ENCODE results near the gene DEDD.
A peak's percentile ranks its signal among the peaks of the same experiment; 100 is the strongest.

The DEDD gene

GRCh38 chr1:161132410-161133219 lies at the start of gene DEDD:
DEDD (minus strand) TSS chr1:161132667; CDS start chr1:161124462, 8,205 bp downstream.
- peak; percentile 98 for DNase-seq

DNA sequence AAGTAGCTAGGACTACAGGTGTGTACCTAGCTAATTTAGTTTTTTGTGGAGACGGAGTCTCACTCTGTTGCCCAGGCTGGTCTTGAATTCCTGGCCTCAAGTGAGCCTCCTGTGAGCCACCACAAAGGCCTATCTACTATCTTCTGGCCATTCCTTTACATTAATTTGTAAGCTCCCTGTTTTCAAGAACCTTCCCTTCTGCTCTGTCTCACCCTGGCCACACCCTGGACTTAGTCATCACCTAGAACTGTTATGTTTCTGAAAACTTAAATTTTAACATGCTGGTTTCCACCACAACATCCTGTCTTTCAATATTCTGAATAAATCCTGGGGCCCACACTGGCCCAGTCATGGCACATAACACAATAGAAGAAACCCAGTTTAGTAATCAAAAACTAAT lies 49.7 kb upstream of the DEDD start:
- peak; percentile 78 for DNase-seq

GRCh38 chr1:161180639-161181038 lies 48.2 kb upstream of the DEDD start:
- DNase-seq = no peak

DNA sequence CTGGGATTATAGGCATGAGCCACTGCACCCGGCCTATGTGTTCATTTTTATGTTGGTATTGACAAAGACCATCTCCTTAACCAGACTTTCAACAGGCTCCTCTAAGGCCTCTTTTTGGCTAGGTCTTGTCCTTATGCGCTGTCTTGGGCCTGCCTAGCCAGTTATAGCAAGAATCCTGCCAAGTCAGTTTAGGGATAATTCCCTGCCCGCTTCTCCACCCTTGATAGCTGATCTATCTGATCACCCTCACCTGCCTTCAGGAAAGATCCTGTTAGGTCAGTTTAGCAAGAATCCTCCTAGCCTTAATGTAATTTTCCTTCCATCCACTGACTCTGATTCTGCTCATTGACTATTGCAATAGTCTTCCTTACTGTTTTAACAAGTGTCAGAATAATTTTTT lies 47.2 kb upstream of the DEDD start:
- no peak for DNase-seq

DNA sequence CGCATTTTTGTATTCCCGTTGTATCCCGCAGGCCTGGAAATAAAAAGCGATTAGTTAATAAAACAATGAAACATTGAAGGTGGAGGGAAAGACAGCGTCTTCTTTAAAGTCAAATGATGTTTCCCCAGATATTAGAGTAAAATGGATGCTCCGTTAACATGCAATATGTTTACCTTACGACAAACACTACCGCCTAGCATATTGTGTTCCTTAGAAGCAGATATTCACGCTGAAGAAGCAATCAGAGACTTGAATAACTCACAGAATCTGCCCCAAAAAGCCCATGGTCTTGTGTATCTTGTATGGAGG lies 45.4 kb upstream of the DEDD start:
- DNase-seq = no peak

DNA sequence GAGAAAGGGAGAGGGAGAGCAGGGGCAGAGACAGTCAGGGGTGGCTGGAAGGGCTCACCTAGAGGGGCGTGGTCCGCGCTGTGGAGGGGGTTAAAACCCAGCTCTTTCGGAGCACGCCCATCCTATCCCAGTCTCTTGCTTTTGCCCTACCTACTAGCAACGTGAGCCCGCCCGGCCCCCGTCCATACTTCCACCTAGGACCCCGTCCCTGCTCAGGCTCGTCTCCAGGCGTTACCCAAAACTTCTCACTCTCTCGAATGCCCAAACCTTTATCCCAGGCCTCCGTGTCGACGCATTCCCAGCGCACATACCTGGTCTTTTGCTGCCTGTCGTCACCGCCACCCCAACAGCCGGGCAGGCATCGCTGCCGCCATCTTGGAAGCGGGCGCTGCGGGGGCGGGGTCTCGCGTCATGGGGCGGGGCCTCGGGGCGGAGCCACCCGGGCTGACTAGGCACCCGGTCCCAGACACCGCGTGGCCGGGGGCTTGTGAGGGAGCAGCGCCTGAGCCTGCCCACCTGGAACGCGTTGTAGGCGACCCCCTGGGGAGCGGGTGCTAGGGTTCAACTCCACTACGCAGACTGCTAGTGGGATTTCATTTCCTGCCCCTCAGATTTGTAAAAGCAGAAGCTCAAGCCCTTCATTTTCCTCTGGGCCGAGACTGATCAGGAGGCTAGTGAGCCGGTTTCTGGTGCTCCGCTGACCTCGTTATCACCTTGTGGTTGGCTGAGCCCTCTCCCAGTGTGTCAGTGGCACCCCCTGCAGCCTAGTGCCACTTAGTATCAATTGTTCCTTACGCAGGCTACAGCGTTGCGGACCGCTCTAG lies 44.9 kb upstream of the DEDD start, which contains the start of gene B4GALT3:
TSS of gene B4GALT3 (minus strand) at position 396 of the 824 bp plus-strand sequence. CDS start 1,447 bp downstream, outside the sequence.
- peak; percentile 59 for DNase-seq

GRCh38 chr1:161176468-161177111 lies 44.1 kb upstream of the DEDD start:
- DNase-seq = no peak

GRCh38 chr1:161175771-161176453 lies 43.4 kb upstream of the DEDD start:
- DNase-seq = no peak

- DNase-seq = no peak
These were observed 42.4 kb upstream of the DEDD start for GRCh38 chr1:161174911-161175310.

DNA sequence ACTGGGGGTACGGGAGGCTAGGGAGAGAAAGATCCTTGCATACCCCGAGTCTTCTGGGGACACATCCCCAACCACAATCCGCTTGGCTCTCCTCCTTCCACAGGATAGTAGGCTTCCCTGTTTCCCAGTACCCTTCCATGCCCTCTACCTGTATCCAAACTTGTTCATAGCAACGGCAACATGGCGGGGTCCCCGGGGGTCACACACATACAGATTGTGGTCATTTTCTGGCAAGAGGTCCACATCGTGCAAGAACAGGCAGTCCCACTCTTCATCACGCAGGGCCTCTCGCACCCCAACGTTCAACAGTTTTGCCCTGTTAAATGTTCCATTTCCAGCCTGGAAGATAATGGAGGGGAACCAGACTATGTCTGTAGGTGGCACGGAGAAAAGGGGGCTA lies 41.2 kb upstream of the DEDD start:
- DNase-seq = no peak

DNA sequence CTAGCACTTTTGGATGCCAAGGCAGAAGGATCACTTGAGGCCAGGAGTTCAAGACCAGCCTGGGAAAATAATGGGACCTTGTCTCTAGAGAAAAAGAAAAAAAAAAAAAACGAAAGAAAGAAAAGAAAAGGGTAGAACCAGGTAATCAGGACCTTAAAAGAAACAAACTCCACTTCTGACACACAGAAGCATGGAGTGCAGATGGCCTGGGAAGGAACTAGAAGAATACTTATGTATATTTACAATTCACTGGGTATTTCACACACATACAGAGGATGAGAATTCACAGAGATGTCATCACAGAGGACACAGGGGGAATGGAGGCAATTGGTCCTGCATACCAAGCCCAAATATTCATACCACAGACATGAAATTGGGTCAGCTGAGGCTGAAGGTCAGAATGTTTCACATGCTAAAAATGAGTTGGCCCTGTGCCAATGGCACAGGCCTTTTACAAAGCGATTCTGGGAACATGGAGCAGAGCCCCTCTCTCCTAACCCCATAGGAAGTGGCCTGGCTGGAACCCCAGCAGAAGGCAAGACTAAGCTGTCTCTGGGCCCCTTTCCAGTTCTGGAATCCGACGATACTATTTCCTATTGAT lies 40.4 kb upstream of the DEDD start:
- peak; percentile 95 for DNase-seq

DNA sequence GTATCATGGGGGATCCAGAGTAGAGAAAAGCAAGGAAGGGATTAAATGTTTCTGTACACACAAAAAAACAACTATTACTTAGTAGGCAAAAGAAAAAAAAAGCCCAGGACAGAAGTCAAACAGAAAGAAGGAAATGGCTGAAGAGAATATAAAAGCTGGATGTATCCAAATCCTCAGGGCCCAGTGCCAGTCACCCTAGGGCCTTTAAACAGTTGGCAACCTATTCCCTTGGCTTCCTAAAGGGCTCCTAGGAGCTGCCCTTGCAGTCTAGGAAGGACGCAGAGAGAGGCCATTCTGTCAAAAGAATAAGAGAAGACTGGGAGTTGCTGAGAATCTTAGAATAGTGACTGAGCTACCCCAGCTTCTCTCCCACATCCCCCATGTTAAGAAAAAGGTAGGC lies 39.9 kb upstream of the DEDD start:
- DNase-seq = no peak

GRCh38 chr1:161171696-161172095 lies 39.2 kb upstream of the DEDD start:
- no peak for DNase-seq

DNA sequence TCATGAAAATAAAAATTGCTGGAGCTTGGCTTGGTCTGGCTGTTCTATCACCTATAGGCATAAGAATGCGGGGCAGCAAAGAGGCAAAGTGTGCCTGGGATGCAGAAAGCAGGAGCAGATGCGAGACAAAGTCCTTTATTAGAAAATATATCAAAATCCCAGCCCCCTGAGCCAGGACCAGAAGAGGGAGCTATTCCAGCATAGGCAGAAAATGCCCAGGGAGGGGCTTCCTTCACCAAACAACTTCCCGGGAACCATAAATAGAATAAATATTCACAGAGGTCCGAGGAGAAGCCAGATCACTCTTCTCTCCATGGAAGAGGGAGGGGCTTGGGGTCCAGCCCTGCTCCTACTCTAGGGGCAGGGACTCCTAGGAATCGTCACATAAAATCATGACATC lies 38.7 kb upstream of the DEDD start:
- DNase-seq = no peak

DNA sequence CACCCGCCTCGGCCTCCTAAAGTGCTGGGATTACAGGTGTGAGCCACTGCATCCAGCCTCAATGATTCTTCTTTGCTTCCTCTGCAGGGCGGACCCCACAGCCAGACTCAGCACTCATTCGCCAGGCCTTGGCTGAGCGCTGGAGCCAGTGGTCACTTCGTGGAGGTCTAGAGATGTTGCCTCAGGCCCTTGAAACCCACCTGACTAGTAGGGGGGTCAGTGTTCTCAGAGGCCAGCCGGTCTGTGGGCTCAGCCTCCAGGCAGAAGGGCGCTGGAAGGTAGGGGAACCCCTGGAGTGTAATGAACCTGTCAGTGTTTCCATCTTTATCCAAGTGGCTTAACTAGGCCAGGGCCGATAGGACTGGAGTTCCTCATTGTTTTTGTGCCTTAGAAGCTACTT lies 36.4 kb upstream of the DEDD start:
- DNase-seq = no peak

DNA sequence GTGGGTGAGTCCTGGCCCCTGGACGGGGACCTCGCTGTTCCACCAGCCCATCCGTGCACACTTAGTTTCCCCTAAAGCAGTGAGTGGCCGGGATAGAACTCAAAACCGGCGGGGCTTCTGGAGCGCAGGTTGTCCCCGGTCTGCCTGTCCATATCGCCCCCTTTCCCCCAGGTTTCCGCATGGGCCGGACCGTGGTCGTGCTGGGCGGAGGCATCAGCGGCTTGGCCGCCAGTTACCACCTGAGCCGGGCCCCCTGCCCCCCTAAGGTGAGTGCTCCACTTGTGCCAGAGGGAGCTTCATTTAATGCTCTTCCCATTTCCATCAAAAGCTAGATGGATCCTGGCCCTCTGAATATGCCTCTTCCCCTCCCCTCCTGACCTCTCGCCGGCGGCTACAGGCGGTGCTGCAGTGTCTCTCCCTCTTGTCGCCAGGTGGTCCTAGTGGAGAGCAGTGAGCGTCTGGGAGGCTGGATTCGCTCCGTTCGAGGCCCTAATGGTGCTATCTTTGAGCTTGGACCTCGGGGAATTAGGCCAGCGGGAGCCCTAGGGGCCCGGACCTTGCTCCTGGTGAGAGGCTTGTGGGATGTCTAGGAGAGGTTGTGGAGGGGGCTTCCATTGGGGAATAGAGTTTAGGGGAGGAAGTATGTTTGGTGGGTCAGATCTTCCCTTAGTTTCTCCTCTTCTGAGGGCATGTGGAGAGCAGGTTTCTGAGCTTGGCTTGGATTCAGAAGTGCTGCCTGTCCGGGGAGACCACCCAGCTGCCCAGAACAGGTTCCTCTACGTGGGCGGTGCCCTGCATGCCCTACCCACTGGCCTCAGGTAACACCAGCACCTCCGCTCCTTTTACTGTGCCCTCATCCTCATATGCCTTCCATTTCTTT lies 34.4 kb upstream of the DEDD start:
- DNase-seq = no peak

- peak; percentile 99 for DNase-seq
These were observed 33.5 kb upstream of the DEDD start, which contains the start of gene PPOX for GRCh38 chr1:161165742-161166668. PPOX (plus strand) TSS chr1:161166426; CDS start chr1:161166848, 422 bp downstream.

- no peak for DNase-seq
These were observed 32.6 kb upstream of the DEDD start for GRCh38 chr1:161164901-161165610.

DNA sequence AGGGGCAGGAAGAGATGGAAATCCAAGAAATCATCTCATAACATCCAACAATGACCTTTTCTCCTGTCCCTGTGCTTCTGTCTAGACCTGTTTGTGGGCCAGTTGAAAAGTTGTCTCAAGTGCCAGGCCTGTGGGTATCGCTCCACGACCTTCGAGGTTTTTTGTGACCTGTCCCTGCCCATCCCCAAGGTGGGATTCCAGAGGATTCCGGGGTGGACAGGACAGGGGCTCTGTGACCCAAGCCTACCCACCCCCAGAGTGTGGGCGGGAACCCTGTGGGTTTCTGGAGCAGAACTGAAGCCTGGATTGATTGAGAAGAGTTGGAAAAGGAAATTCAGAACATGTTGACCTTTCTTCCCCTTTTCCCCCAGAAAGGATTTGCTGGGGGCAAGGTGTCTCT lies 31.3 kb upstream of the DEDD start:
- no peak for DNase-seq

DNA sequence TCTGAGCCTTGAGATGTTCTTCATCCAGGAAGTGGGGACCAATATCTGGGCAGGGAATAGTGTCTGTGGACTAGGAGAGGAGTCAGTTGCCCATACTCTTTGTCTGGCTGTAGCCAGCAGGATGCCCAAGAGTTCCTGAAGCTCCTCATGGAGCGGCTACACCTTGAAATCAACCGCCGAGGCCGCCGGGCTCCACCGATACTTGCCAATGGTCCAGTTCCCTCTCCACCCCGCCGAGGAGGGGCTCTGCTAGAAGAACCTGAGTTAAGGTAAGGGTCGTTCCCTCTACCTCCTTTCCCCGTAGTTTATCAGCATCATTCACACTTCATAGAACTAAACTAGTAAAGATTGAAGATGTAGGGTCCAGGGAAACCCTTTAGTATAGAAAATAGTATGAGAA lies 30.3 kb upstream of the DEDD start:
- DNase-seq = no peak
